Daoy (cell line): ENCODE data around the gene CARD18. TPM values are rescaled to one million over a fixed set of nuclear protein-coding genes. Genes with fewer than 3 reads are reported as not detected.
A peak's percentile ranks its signal among the peaks of the same experiment; 100 is the strongest.

Experiments
- DNase-seq: peaks from one replicate; pipeline ENCODE4 v3.0.0-alpha.2; 2015; ENCODE audit warnings: low read depth
- total RNA-seq: library from RNA; depleted of rRNA; stranded (reverse); fragments of >200 nt; shearing (Covaris generic); gene quantifications from 2 replicates; pipeline ENCODE4 v1.2.3, GENCODE V29; 2014; rRNA removed

Gene CARD18, protein sequence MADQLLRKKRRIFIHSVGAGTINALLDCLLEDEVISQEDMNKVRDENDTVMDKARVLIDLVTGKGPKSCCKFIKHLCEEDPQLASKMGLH
- 0.80 and 1.0 TPM in 2 replicates for total RNA-seq

DNA sequence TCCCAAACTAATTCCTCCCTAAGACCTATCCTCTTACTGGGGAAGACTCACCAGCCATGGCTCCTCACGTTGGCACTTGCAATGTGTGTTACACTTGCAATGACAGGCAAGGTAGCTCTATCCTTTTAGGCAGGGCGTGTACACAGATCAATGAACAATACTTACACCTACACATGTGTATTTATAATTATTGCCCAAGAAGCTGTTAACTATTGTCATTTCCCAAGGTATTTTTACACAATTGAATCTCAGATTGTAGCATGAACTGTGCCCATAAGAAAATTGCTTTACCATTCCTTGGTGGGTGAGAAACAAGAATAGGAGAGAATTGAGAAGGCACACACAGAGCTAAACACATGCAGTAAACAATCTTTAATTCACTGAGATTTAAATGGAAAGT is at the start of gene CARD18:
TSS of gene CARD18 (minus strand) at position 101 of the 400 bp plus-strand sequence. CDS start at position 58, 43 bp downstream.
- no peak for DNase-seq

DNA sequence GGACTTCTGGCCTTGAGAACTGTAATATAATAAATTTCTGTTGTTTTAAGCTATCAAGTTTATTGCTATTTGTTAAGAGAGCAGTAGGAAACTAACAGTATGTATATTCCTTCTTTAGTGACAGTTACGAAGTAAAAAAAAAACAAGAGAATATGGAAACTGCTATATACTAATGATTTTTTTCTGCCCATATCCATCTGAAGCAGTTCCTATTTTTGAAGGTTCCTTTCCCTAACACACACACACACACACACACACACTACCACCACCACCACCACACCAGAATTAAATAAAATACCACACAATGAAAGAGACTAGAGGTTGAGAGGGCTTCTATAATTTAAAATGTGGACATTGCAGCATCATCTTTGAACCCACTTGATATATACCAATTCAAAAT is 44.4 kb upstream of the CARD18 start:
- DNase-seq, result no peak

DNA sequence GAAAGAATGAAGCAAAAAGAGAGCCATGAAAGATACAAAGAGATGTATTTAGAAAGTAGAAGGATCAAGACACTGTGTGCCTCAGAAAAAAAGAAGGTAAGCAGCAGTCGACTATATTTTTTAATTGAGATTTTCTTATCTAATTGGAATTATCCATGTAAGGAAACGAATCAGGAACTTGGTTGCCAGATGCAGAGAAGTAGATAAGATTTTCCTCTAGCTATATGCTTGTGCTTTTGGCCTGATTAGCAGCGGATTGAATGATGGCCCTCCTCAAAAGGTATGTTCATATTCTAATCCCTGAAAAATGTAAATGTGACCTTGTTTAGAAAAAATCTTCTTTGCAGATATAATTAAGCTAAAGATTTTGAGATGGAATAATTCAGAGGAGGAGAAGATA is 43.9 kb upstream of the CARD18 start:
- DNase-seq, result no peak

DNA sequence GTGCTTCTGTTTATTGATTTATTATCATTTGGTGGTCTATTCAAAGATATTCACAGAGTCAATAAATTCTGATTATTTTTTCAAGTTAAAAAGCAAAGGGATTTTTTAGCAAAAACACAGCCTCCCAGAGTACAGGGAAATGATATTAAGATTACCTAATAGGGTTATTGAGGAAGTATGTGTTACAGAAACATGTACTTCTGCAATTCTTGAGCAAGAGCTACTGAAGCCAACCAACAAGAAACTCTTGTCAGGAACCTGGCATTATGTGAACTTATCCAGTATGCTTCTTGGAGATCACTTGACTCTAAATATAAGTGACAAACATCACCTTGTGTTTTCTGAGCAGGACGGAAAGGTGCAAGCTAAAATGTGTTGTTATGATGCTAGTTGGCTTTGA is 42.0 kb upstream of the CARD18 start:
- no peak for DNase-seq

DNA sequence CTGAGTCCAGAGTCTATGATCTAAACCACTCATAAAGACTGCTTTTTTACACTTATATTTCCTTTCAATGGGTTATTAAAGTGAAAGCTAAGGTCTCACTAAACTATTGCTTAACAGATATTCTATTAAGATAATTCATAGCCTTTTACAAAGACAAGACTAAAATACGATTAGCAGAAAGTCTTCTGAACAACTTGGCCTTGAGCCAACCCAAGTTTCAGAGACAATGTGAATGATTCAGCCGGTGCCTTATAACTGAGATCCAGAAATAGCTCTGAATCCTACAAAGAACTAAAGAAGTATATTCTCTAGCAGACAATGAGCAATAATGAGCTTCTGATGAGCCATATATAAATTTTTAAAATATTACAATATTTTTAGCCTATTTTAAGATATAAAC is 41.5 kb upstream of the CARD18 start:
- peak; percentile 44 for DNase-seq

DNA sequence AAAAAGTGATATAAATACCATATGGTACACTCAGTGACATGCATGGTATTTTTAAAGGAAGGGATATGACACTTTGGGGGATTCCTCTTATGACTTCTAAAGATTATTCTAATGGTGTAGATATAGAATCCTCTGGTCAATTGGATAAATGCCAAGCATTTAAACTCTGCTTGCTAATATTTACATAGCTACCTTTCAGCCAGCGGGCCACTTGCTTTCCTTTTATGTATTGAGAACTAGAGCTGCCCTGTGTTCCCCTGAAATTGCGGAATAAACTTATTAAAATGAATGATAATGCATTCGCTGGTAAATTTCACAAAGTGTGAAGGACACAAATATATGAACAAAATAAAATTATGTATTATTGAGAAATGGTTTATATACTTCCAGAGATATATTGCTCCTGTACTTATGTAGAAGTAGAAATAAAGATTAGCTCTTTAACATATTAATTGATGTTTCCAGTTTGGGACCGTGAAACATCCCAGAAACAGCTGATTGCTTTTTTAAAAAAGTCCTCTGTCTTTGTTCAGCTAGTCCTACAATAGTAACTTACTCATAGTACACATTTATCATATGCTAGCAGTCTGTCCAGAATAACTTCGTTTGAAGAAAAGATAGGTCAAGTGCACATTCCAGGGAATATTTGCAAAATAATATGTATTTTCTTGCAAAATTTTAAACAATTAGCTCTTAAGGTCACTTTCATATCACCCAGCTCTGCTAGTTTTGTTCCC is 40.1 kb upstream of the CARD18 start:
- no peak for DNase-seq

DNA sequence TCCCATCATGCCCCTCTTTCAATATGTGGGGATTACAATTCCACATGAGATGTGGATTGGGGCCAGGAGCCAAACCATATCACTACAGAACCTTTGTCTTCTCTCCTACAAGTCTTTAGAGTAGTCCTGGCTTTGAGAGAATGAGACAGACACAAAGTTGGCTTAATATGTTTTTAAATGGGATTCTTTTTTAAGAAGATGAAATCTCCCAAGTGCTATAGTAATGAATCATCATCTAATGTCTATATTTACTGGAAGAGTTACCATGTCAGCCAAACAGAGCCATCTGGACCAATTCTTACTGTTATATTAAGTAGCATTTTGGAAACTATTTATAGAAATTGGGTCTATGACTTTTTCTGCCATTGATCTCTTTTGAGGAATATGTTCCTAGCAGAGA is 38.1 kb upstream of the CARD18 start:
- DNase-seq, result peak; percentile 12

DNA sequence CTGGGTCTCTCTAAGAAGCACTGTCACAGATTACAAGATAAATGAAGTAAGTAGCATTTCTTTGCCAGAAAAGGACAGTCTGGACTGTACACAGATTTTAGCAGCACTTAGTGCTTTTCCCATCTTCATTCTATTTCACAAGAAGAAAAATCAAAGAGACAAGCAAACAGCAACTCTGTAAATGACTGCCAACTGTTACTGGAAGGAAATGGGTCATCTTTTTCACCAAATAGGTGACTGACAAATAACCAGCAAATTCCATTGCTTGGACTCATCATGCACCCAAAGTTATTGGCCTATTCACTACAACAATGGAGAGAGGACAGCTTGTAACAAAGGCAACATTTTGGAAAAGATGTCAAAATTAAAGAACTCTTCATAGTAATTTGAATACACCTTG is 28.9 kb upstream of the CARD18 start:
- peak; percentile 13 for DNase-seq

DNA sequence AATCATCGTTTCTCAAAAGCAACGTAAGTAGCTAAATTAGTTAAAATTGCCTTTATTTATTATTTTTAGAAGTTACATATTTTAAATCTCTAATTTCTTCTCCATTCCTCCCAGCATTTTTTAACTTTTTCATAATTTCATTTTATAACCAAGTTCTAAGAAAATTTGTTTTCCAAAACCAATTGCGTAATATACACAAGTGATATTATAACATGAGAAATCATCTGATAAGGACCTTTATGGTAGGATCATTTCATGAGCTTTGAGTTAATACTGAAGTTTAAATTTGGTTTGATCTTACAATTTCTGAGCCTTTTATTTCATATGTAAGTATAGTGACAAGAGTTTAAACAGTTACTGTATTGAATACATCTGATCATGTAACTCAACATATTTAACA is 27.7 kb upstream of the CARD18 start:
- no peak for DNase-seq

DNA sequence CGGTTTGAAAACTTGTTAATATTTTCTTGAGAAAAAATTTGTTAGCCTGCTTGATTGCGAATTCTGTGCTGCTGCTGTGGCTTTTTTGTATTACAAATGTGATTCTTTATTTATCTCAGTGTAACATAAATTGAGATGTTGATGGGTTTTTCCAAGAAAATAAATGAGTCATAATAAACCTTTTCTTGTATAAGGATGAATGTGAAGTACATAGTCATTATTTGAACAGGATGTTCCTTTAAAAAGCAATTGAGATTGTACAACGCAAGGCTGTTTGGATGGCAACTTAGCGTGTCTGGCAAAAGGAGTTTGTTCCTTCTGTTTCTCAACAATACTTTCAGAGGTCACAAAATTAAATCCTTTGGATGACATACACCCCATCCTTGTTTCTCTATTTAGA is 24.6 kb upstream of the CARD18 start:
- DNase-seq, result no peak

DNA sequence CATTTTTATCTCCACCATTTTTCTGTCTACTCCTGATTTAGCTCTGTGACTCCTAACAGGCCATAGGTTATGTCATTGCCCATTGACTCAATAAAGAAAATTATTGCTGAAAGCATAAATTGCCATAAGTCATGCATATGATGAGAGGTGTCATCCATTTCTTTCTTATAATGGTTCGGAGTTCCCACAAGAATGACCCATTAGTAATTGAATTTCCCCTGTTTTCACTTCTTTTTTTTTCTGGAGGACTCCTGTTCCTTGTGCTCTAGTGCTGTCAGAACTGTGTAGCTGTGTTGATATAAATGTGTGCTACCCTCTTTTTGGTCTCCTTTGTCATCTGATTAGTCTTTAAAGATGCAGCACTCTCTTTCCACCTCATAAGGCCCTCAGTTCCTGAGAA is 22.9 kb upstream of the CARD18 start:
- DNase-seq, result no peak

DNA sequence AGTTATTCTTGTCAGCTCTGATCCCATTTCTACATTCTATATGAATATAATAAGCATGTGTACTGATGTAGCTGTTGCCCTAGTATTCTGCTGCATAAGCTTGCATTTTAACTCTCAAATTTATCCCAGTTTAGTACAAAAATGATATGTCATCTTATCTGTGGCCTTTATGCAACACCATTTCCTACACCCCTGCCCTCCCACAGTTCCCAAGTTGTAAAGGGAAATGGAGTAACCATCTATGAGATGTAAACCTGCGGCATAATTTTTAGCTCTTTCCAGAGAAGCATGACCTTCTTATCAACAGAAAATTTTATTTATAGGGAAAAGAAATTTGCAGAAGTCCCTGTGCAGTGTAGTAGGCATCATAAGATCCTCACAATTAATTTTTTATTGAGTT is 18.9 kb upstream of the CARD18 start:
- DNase-seq, result no peak

DNA sequence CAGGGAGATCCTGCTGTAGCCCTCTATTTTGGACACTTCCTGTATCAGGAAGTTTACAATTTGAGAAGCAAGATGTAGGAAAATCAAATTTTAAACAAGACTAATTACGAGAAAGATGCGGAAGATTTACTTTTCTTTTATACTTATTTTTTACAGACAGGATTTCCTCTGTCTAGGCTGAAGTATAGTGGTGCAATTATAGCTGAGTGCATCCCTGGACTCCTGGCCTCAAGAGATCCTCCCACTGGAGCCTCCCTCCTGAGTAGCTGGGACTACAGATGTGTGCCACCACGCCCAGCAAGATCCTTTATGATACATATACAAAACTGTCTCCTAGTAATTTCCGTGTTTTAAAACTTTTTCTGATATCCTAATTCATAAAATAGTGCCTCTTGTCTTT is 17.2 kb upstream of the CARD18 start:
- DNase-seq, result no peak

DNA sequence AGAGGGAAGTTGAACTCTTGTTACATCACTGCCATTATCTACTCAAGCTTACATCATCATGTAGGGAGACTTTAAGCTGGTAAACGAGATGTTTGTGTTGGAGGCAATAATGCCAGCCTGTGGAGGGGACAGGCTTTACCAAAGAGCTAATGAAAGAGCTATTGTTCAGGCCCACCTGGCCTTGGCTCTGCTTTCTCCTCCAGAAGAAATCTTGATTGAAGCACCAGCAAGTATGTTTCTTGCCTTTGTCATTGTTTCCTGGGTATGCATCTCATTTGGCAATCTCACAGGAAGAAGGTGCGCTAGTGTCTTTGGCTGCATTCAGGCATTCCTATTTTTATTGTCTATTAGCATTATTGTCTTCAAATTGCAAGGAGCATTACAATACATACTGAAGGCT is 16.7 kb upstream of the CARD18 start:
- DNase-seq, result no peak

DNA sequence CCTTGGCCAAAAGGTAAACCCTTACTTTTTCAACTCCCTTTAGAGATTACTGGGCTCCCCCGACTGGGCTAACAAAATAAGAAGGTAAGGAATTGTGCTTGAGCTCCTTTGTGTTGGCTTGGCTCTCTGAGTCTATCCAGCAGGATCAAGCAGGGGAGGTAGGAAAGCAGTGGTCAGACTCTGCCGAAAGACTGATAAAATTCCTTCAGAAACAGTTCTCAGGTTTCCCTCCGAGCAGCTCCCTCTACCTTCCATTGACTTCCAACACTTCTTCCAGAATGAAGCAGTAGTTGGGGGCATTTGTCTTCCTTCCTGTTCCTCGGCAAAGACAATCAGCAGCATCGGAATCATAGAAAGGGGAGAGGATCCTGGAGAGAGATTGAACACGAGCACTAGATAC is 16.1 kb upstream of the CARD18 start:
- DNase-seq, result no peak

DNA sequence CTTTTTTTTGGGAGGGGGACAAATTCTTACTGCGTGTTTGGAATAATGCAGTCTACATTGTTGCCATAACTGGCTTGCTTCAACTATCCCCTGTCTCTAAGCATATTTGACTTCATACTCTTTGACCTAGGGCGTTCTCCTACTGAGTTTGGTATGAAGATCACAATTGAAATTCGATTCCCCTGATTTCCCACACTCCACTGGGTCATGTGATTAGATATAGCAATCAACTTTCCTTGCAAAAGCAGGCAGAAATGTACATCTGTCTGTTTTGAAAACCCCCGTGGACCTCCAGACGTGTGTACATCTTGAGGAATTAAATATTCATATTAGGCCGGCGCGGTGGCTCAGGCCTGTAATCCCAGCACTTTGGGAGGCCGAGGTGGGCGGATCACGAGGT is 13.8 kb upstream of the CARD18 start:
- DNase-seq, result no peak

DNA sequence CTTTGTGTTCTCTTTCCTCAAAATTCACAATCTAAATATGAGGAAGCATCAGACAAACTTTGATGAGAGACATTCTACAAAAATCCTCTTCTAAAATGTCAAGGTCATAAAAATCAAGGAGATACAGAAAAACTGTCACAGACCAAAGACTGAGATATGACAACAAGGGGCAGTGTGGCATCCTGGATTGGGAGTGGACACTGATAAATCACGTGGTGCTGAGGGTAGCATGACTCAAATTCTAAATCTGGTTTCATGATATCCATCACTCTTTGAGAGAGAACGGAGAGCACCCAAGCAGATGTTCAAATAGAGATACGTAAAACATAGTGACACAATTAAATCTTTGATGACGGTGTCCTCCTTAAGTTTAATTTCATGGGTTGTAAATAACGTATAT is 13.0 kb upstream of the CARD18 start:
- no peak for DNase-seq

DNA sequence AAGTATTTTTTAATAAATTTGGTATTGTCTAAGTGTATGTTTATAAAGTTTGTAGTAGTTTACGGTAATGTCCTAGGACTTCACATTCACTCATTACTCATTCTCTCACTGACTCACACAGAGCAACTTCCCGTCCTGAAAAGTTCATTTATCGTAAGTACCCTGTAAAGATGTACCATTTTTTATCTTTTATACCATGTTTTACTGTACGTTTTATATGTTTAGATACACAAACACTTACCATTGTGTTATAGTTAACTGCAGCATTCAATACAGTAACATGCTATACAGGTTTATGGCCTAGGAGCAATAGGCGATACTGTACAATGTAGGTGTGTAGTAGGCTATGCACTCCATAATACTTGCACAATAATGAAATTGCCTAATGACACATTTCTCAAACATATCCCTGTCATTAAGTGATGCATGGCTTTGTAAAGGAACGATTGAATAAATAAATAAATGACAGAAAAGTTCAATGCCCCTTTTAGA is 12.5 kb upstream of the CARD18 start:
- peak; percentile 6 for DNase-seq

DNA sequence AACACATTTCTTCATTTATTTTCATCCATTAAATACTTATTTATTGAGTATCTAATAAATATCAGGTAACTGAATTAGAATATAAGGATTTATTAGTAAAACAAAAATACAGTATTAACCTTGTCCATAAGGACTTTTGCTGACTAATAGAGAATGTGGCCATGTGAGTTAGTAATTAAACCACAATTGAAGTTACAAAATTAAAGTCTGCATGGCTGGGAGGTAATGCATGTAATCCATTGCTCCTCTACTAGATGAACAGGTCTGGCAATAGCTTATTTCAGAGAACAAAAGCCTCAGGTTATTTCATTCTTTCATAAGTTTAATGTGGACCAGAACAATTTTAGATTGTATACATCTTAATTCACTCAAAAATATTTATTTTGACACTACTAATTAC is 9.9 kb upstream of the CARD18 start:
- DNase-seq, result no peak

DNA sequence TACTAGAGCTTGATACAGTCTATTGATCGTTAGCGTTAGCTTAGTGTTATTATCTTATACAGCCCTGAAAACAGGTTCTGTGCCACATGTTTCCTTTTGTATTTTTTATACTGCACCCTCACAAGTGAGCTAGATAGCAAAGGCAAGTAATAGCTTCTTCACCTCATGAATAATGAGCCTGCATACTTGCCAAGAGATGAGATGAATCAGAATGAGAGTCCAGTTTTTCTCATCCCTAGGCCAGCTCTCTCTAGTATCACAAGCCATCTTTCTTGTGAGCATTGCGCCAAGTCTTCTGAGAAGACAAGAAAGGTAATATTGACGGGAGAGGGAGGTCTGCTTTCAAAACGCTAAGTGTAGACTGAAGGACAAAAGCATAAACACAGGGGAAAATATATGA is 8.7 kb upstream of the CARD18 start:
- no peak for DNase-seq

DNA sequence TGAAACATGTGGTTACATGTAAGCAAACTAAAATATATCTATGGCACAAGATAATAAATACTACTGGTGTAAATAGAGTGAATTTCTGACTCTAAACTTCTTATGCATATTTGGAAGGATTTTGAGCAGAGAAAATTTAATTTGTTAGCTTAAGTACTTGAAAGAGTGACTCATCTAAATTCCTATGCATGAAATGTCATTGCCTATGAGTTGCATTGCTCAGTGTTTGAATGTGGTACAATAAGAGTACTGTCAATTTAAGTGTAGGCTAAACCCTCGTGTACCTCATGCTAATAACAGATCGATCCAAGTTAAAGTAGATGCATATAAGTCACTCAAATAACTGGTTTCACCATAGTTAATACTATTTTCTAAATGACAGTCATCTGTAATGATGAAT is 5.3 kb upstream of the CARD18 start:
- peak; percentile 8 for DNase-seq

DNA sequence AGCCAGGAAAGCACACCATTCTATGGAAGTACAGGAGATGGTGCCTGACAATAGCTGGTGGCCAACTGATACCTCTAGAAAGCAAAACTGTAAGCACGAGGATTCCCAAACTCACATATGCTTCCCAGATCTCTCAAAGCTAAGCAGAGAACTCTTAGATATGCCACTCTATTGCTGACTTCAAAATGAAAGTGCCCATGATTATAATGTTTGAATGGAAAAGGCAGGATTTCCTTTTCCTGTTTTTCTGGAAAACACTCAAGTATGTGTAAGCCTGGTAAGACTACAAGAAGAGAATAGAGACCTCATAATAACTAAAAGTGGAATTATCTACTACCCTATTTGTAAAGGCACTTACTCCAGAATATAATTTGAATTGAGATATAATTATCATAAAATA is 2.6 kb upstream of the CARD18 start:
- no peak for DNase-seq

DNA sequence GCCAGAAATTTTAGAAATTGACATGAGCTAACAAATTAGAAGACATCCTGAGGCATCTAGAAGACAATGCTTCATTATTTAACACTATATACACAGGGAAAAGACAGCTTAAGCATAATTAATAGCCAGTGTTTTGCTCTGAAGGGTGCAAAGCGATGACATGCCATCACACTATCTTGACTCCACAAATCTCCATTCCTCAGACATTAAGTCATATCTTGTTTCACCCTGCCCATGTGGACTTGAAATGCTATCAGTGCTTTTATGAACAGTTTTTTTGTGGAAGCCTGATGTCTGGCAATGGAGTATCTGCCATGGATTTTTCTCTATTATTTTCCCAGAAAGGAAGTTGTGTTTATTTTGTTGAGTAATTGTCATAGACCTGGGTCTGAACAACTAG is 2.3 kb downstream of the CARD18 start:
- DNase-seq, result no peak

DNA sequence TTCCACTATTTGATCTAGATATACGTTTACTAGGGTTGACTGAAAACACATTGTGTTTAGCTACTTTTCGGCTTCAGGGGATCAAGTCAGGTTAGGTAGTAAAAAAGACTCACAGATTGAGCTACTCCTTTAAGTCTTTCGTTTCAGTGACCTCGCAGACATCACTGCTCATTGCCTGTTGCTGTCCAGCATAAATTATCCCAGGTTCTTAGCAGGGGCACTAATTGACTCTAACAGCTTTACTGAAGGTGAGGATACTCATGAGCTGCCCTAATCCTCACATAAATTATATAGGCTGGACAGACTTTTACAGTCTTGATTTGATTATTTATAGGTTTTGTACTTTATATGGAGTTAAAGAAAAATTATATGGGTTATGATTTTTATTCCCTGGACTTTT is 3.7 kb downstream of the CARD18 start:
- DNase-seq, result no peak
